Parathyroid adenoma (tissue), 2 donors: ENCODE results near the gene FOXJ3.

Experiments
- H2AFZ ChIP-seq: fragments of 300-600 bp; sonication (generic); one replicate; pipeline ENCODE4 v1.7.0; 2017; ENCODE audit warnings: antibody characterized with exemption, mild to moderate bottlenecking
- H3K27ac ChIP-seq: fragments of 300-600 bp; sonication (generic); one replicate; pipeline ENCODE4 v1.7.0; 2017
- H3K27me3 ChIP-seq: fragments of 300-600 bp; sonication (generic); one replicate; pipeline ENCODE4 v1.7.0; 2017; ENCODE audit warnings: low read length; ENCODE audit not compliant: control insufficient read depth, insufficient read depth
- H3K36me3 ChIP-seq: fragments of 300-600 bp; sonication (generic); one replicate; pipeline ENCODE4 v1.7.0; 2017; ENCODE audit warnings: low read length; ENCODE audit not compliant: control insufficient read depth, insufficient read depth
- H3K4me1 ChIP-seq: fragments of 300-600 bp; sonication (generic); one replicate; pipeline ENCODE4 v1.7.0; 2017; ENCODE audit warnings: control low read depth
- H3K4me2 ChIP-seq: fragments of 300-600 bp; sonication (generic); one replicate; pipeline ENCODE4 v1.7.0; 2017; ENCODE audit warnings: low read length
- H3K4me3 ChIP-seq: fragments of 300-600 bp; sonication (generic); one replicate; pipeline ENCODE4 v1.7.0; 2017; ENCODE audit warnings: low read depth, low read length
- H3K79me2 ChIP-seq: fragments of 300-600 bp; sonication (generic); one replicate; pipeline ENCODE4 v1.7.0; 2017; ENCODE audit warnings: control low read depth
- H3K9ac ChIP-seq: fragments of 300-600 bp; sonication (generic); one replicate; pipeline ENCODE4 v1.7.0; 2017; ENCODE audit warnings: mild to moderate bottlenecking
- H3K9me3 ChIP-seq: fragments of 300-600 bp; sonication (generic); one replicate; pipeline ENCODE4 v1.7.0; 2017; ENCODE audit warnings: low read length; ENCODE audit not compliant: control insufficient read depth
- CTCF ChIP-seq: fragments of 300-600 bp; sonication (generic); IDR thresholded peaks from one replicate; pipeline ENCODE4 v1.7.0; 2017; ENCODE audit warnings: antibody characterized with exemption, mild to moderate bottlenecking
- donor health status: primary hyperparathyroidism.

The FOXJ3 gene

GRCh38 chr1:42127767-42128166 is 207.3 kb downstream of the FOXJ3 start:
- no peak overlapping the region for H3K27ac ChIP-seq
- H2AFZ ChIP-seq: no peak overlapping the region
- H3K36me3 ChIP-seq: no peaks in the 10 kb centered on the region
- no peak overlapping the region for H3K4me3 ChIP-seq
- no peaks in the 10 kb centered on the region for H3K27me3 ChIP-seq
- no peaks in the 10 kb centered on the region for H3K4me1 ChIP-seq
- H3K4me2 ChIP-seq: no peak overlapping the region
- no peak overlapping the region for H3K9ac ChIP-seq
- H3K9me3 ChIP-seq: no peaks in the 10 kb centered on the region
- H3K79me2 ChIP-seq: no peaks in the 10 kb centered on the region
- no peak for TF ChIP-seq CTCF
